Cardiac muscle cell (in vitro differentiated cells and primary cell): ENCODE data around the gene HEPACAM2. TPM values are rescaled to one million over a fixed set of nuclear protein-coding genes. Genes with fewer than 3 reads are reported as not detected.

Experiments used
- DNase-seq, 2 donors: peaks; one replicate each; pipeline versions ENCODE4 v3.0.0 to v3.0.0-alpha.2; 2010 to 2017; ENCODE audit warnings: low read depth in 1 of 2, low spot score in 1 of 2
- H3K27ac ChIP-seq: fragments of 200-600 bp; sonication (generic); 2 replicates; pipeline ENCODE4 v1.5.1; 2016
- H3K27me3 ChIP-seq: fragments of 200-600 bp; sonication (generic); 2 replicates; pipeline ENCODE4 v1.6.0; 2016; ENCODE audit warnings: control low read depth
- H3K36me3 ChIP-seq: fragments of 200-600 bp; sonication (generic); 2 replicates; pipeline ENCODE4 v1.5.1; 2016; ENCODE audit warnings: control low read depth
- H3K4me1 ChIP-seq: fragments of 200-600 bp; sonication (generic); 2 replicates; pipeline ENCODE4 v1.8.1; 2017; ENCODE audit warnings: low read depth, mild to moderate bottlenecking, mixed run types
- H3K4me3 ChIP-seq: fragments of 200-600 bp; sonication (generic); 2 replicates; pipeline ENCODE4 v1.5.1; 2016; ENCODE audit warnings: mild to moderate bottlenecking
- H3K9me3 ChIP-seq: fragments of 200-600 bp; sonication (generic); 2 replicates; pipeline ENCODE4 v1.5.1; 2017; ENCODE audit warnings: low read depth, mild to moderate bottlenecking, control low read depth
- CTCF ChIP-seq: IDR thresholded peaks from 2 replicates; pipeline ENCODE4 v1.5.1; 2012; ENCODE audit warnings: low read depth, mild to moderate bottlenecking, low read length
- polyA plus RNA-seq: library from polyadenylated mRNA; unstranded; fragments of >200 nt; fragmentation: Nextera tagmentation; extraction: Ambion mirVana; gene quantifications from 2 replicates; pipeline ENCODE4 v1.2.1, GENCODE V29; 2016
- total RNA-seq: library from RNA; depleted of rRNA; stranded (reverse); fragments of >200 nt; gene quantifications from 2 replicates; pipeline ENCODE4 v1.2.3, GENCODE V29; 2016

The HEPACAM2 gene
- total and polyA plus RNA-seq, 2 experiments from 2014 or later: not detected

DNA sequence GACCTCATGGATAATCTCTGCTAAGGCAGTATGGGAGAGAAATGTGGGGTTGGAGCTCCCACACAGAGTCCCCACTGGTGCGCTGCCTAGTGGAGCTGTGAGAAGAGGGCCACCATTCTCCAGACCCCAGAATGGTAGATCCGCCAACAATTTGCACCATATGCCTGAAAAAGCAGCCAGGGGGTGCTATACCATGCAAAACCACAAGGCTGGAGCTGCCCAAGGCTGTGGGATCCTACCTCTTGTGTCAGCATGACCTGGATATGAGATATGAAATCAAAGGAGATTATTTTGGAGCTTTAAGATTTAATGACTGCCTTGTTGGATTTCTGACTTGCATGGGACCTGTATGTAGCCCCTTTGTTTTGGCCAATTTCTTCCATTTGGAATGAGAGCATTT is 51.0 kb downstream of the HEPACAM2 start:
- Histone ChIP-seq H3K36me3 (no peaks in the 10 kb centered on the region), H3K9me3 (no peaks in the 10 kb centered on the region), H3K4me3 (no peak overlapping the region), H3K27me3 (no peaks in the 10 kb centered on the region), H3K27ac (no peak overlapping the region), H3K4me1 (no peaks in the 10 kb centered on the region)
- no peak for DNase-seq
- TF ChIP-seq CTCF: no peak

- TF ChIP-seq CTCF: no peak
Measured at GRCh38 chr7:93172683-93173082, 53.6 kb downstream of the HEPACAM2 start.

GRCh38 chr7:93171606-93172226 is 54.6 kb downstream of the HEPACAM2 start:
- TF ChIP-seq CTCF: no peak
- Histone ChIP-seq H3K27me3 (no peaks in the 10 kb centered on the region), H3K4me1 (no peaks in the 10 kb centered on the region), H3K36me3 (no peaks in the 10 kb centered on the region), H3K9me3 (no peaks in the 10 kb centered on the region), H3K27ac (no peak overlapping the region), H3K4me3 (no peak overlapping the region)
- no peak for DNase-seq

More at GRCh38 chr7:93172683-93173082, 53.6 kb downstream of the HEPACAM2 start:
- Histone ChIP-seq H3K4me1 (no peaks in the 10 kb centered on the region), H3K36me3 (no peaks in the 10 kb centered on the region), H3K9me3 (no peaks in the 10 kb centered on the region), H3K27me3 (no peaks in the 10 kb centered on the region), H3K4me3 (no peak overlapping the region), H3K27ac (no peak overlapping the region)
- no peak for DNase-seq

- Histone ChIP-seq H3K36me3 (no peaks in the 10 kb centered on the region), H3K27me3 (no peaks in the 10 kb centered on the region), H3K9me3 (no peaks in the 10 kb centered on the region), H3K27ac (no peak overlapping the region), H3K4me1 (no peaks in the 10 kb centered on the region), H3K4me3 (no peak overlapping the region)
- DNase-seq: no peak
- TF ChIP-seq CTCF: no peak
Measured at GRCh38 chr7:93165447-93165846, 60.8 kb downstream of the HEPACAM2 start.

DNA sequence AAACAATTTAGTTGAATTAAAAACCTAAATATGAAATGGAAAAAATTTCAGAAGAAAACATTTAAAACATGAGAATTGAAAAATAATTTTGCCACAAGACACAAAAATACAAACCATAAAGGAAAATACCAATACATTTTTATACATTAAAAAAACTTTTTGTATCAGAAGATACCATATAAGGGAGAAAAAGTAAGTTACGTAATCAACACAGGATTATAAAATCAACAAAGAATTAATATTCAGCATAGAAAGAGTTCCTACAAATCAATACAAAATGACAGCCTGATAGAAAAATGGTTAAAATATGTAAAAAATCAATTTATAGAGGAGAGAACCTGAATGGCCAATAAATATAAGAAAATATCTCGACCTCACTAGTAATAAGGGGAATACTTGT is 61.5 kb downstream of the HEPACAM2 start:
- H3K36me3 ChIP-seq: no peaks in the 10 kb centered on the region
- no peak overlapping the region for H3K4me3 ChIP-seq
- H3K27me3 ChIP-seq: no peaks in the 10 kb centered on the region
- H3K9me3 ChIP-seq: no peaks in the 10 kb centered on the region
- TF ChIP-seq CTCF: no peak
- no peaks in the 10 kb centered on the region for H3K4me1 ChIP-seq
- no peak for DNase-seq
- H3K27ac ChIP-seq: no peak overlapping the region
